Upper lobe of left lung (tissue), 6 donors: Measurements from ENCODE around the gene NUP85. TPM values are rescaled to one million over a fixed set of nuclear protein-coding genes. Genes with fewer than 3 reads are reported as not detected.
"Not testable (repeated sequence)": the region's sequence is repeated elsewhere in the genome, so short reads cannot be mapped to it uniquely, and the experiment has no call there.

Experiments
- ATAC-seq, 2 donors: fragments of 200-7000 bp; cut with Tn5 transposase; one replicate each; pipeline ENCODE4 v1.9.1; 2022; ENCODE audit warnings: mild to moderate bottlenecking in 2 of 2, moderate library complexity in 2 of 2; ENCODE audit not compliant: low FRiP score in 2 of 2
- DNase-seq, 2 donors: peaks; one replicate each; pipeline ENCODE4 v3.0.0-alpha.2; 2019 to 2020
- H3K27ac ChIP-seq, 4 donors: fragments of 200-600 bp; sonication (generic); one replicate each; pipeline ENCODE4 v1.5.1; 2016 to 2019
- H3K27me3 ChIP-seq, 4 donors: fragments of 200-600 bp; sonication (generic); one replicate each; pipeline ENCODE4 v1.5.1; 2017 to 2019
- H3K36me3 ChIP-seq, 4 donors: fragments of 200-600 bp; sonication (generic); one replicate each; pipeline ENCODE4 v1.5.1; 2016 to 2019
- H3K4me1 ChIP-seq, 4 donors: fragments of 200-600 bp; sonication (generic); one replicate each; pipeline ENCODE4 v1.5.1; 2018 to 2019
- H3K4me3 ChIP-seq, 4 donors: fragments of 200-600 bp; sonication (generic); one replicate each; pipeline ENCODE4 v1.5.1; 2017 to 2019; ENCODE audit warnings: mild to moderate bottlenecking in 2 of 4, moderate library complexity in 1 of 4
- H3K9me3 ChIP-seq, 4 donors: fragments of 200-600 bp; sonication (generic); one replicate each; pipeline ENCODE4 v1.5.1; 2018 to 2019
- EP300 ChIP-seq, 4 donors: sonication (generic); formaldehyde crosslinking; IDR thresholded peaks; one replicate each; pipeline ENCODE4 v1.5.1; 2017; ENCODE audit warnings: antibody characterized with exemption in 4 of 4, control low read depth in 2 of 4
- POLR2A ChIP-seq, 4 donors: fragments of 450-650 bp; IDR thresholded peaks; one replicate each; pipeline ENCODE4 v1.5.1; 2016 to 2017; ENCODE audit warnings: antibody characterized with exemption in 4 of 4, mild to moderate bottlenecking in 2 of 4
- POLR2AphosphoS5 ChIP-seq, 2 donors: sonication (generic); formaldehyde crosslinking; IDR thresholded peaks; one replicate each; pipeline ENCODE4 v1.5.1; 2017; ENCODE audit warnings: antibody characterized with exemption in 2 of 2
- WGBS, 2 donors: methylation state at CpG; one replicate each; pipeline ENCODE4 v1.1.5; 2017 to 2018; 5-methylcytosine and 5-hydroxymethylcytosine counted together
- total RNA-seq, 6 donors: library from RNA; depleted of rRNA in 4 of 6; stranded (reverse); fragments of >200 nt in 4 of 6; gene quantifications; one replicate each; pipeline versions ENCODE4 v1.1.0 to v1.2.1, GENCODE V29; 2016 to 2021
- TF ChIP-seq, protein P1 (sequence below), 6 experiments: fragments of 450-650 bp in 4 of 6; fragments of 200-600 bp in 2 of 6; sonication (generic) in 2 of 6; IDR thresholded peaks; one replicate each; pipeline ENCODE4 v1.5.1; 2016 to 2019; ENCODE audit warnings: antibody characterized with exemption in 6 of 6
- donor health status: DM: no; HTN: no; CAD: no; lungs with moderate emphysema.
- donor health status: DM: no; HTN: yes; CAD: no; lungs with severe emphysema.

The NUP85 gene, protein sequence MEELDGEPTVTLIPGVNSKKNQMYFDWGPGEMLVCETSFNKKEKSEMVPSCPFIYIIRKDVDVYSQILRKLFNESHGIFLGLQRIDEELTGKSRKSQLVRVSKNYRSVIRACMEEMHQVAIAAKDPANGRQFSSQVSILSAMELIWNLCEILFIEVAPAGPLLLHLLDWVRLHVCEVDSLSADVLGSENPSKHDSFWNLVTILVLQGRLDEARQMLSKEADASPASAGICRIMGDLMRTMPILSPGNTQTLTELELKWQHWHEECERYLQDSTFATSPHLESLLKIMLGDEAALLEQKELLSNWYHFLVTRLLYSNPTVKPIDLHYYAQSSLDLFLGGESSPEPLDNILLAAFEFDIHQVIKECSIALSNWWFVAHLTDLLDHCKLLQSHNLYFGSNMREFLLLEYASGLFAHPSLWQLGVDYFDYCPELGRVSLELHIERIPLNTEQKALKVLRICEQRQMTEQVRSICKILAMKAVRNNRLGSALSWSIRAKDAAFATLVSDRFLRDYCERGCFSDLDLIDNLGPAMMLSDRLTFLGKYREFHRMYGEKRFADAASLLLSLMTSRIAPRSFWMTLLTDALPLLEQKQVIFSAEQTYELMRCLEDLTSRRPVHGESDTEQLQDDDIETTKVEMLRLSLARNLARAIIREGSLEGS
- 10 to 100 TPM; 21.7 to 69.1 (median 43.5) TPM for total RNA-seq

DNA sequence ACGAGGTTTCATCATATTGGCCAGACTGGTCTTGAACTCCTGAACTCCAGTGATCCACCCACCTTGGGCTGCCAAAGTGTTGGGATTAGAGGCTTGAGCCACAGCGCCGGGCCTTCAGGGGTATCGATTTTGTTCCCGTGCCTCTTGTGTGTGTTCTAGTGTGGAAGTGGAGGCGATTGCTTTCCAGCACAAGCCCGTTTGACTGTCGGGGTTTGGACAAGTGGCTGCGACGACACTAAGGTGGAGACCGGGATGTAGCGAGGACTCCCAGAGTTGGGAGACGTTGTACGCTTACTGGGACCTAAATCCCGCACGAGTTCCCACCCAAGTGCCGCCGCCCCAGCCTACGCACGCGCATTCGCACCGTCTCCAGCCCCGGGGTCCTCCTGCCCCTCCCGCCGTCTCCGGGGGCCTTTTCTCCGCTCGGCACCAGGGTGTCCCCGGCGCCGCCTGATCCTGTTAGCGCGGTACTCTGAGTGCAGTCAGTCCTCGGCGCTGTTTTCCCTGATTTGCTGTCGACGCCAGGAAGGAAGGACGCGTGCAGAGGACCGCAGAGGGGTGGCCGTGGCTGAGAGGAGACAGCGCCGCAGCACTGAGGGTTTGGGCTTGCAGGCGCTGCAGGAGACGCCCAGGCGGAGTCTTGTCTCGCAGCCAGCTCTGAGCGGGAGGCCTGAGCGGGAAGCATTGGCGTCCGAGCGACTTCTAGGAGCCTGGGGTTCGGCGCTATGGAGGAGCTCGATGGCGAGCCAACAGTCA, at the start of gene NUP85:
Gene NUP85, plus strand, starts transcription at position 643 of the 756 bp plus-strand sequence. Its CDS starts 83 bp downstream, at position 726.
- peak; percentile 93 to 98 for DNase-seq
- no peaks in the 10 kb centered on the region for H3K27me3 ChIP-seq
- 0% methylated on average over 2 to 53 of the region's 57 CpGs for WGBS, 2 donors
- peak within 1 kb of the TSS; percentile 93 to 98 (median 95) for H3K27ac ChIP-seq
- peaks cover 18 to 32% (median 25%) of the 10 kb centered on the region in 4 donors for H3K4me1 ChIP-seq
- peaks cover 0 to 19% (median 10%) of the 10 kb centered on the region in 4 donors for H3K36me3 ChIP-seq
- peak; percentile 98 for ATAC-seq
- H3K9me3 ChIP-seq: no peaks in the 10 kb centered on the region
- TF ChIP-seq POLR2AphosphoS5 (IDR thresholded peaks at IDR 0.05) (peak; percentile 54 to 81), POLR2A (IDR thresholded peaks at IDR 0.05) (peak in 2 of 4 donors; percentile 31 to 81), EP300 (IDR thresholded peaks at IDR 0.05) (no peak)
- TF ChIP-seq, protein P1, sequence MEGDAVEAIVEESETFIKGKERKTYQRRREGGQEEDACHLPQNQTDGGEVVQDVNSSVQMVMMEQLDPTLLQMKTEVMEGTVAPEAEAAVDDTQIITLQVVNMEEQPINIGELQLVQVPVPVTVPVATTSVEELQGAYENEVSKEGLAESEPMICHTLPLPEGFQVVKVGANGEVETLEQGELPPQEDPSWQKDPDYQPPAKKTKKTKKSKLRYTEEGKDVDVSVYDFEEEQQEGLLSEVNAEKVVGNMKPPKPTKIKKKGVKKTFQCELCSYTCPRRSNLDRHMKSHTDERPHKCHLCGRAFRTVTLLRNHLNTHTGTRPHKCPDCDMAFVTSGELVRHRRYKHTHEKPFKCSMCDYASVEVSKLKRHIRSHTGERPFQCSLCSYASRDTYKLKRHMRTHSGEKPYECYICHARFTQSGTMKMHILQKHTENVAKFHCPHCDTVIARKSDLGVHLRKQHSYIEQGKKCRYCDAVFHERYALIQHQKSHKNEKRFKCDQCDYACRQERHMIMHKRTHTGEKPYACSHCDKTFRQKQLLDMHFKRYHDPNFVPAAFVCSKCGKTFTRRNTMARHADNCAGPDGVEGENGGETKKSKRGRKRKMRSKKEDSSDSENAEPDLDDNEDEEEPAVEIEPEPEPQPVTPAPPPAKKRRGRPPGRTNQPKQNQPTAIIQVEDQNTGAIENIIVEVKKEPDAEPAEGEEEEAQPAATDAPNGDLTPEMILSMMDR (IDR thresholded peaks at IDR 0.05): peak in 3 of 6 experiments; percentile 34 to 47 (median 41)
- peak within 1 kb of the TSS; percentile 58 to 84 (median 74) for H3K4me3 ChIP-seq

DNA sequence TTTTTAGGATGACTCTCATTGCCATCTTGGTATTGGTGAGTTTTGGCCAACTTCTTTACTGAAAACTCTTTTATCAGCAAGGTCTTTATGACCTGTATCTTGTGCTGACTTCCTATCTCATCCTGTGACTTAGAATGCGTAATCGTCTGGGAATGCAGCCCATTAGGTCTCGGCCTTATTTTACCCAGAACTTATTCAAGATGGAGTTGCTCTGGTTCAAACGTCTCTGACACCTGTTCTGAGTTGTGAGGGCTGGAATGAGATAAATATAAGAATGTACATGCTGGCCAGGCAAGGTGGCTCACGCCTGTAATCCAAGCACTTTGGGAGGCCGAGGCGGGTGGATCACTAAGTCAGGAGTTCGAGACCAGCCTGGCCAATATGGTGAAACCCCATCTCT, 47.0 kb upstream of the NUP85 start:
- not testable (repeated sequence) for H3K27ac ChIP-seq, H3K4me3 ChIP-seq, DNase-seq, H3K9me3 ChIP-seq, ATAC-seq, H3K27me3 ChIP-seq
- Histone ChIP-seq H3K36me3 (peaks cover 0 to 10% (median under 1%) of the 10 kb centered on the region in 4 donors), H3K4me1 (peaks cover under 1 to 12% (median 5%) of the 10 kb centered on the region in 4 donors)
- WGBS, 2 donors: 89 to 95% methylated on average over 8 of the region's 8 CpGs

DNA sequence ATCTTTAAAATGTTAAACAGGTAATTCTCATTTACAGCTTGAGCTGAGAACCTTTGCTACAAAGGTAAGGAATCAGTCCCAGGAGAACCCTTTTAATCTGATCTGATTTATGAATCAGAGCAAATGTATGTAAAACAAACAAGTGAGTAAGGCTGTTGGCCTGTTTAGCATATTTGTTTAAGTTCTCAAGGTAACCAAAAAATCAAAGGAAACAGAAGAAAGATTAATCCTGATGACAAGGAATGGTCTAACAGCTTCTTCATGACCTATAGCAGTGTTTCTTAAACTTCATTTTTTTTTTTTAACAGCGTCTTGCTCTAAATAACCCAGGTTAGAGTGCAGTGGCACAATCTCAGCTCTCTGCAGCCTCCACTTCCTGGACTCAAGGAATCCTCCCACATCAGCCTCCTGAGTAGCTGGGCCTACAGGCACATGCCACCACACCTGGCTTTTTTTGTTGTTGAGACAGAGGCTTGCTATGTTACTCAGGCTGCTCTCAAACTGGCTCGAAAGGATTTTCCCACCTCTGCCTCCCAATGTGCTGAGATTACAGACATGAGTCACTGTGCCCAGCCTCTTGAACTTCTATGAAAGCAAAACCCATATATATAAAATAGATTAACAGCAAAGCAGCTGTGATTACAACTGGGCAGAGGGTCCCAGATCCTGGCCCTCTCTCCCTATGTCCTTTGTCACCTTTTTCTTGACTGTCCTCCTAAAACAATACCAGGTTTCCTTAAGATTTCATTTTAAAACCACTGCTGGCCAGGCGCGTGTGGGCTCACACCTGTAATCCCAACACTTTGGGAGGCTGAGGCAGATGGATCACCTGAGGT, 46.1 kb upstream of the NUP85 start:
- Histone ChIP-seq H3K4me1 (peaks cover 0 to 7% (median 5%) of the 10 kb centered on the region in 4 donors), H3K36me3 (peaks cover 0 to 17% (median 4%) of the 10 kb centered on the region in 4 donors), H3K27me3 (no peaks in the 10 kb centered on the region), H3K9me3 (no peaks in the 10 kb centered on the region), H3K4me3 (no peak overlapping the region), H3K27ac (no peak overlapping the region)
- WGBS, 2 donors: 86 to 94% methylated on average over 4 of the region's 4 CpGs
- no peak for ATAC-seq
- no peak for TF ChIP-seq POLR2A (IDR thresholded peaks at IDR 0.05)
- no peak for TF ChIP-seq POLR2AphosphoS5 (IDR thresholded peaks at IDR 0.05)
- TF ChIP-seq, protein P1 (IDR thresholded peaks at IDR 0.05): no peak
- no peak for TF ChIP-seq EP300 (IDR thresholded peaks at IDR 0.05)
- no peak for DNase-seq

DNA sequence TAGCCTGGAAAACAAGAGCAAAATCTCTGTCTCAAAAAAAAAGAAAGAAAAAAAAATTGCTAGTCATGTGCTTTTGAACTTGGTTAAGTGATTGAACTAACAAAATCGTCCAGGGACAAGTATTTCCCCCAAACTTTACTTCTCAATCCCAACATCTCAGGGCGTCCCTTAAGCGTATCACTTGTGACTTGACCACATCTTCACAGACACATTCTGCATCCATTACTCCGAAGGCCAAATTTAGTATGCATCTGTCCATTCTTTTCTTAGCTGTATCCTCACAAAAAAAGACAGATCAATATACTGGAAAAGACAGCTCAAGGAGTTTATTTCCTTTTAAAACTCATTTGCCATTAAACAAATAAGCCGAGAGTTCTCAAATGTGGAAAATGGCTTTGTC, 45.3 kb upstream of the NUP85 start:
- Histone ChIP-seq H3K36me3 (peaks cover 0 to 24% (median 8%) of the 10 kb centered on the region in 4 donors), H3K9me3 (no peaks in the 10 kb centered on the region), H3K27me3 (no peaks in the 10 kb centered on the region), H3K27ac (no peak overlapping the region), H3K4me1 (peaks cover 0 to under 1% (median 0%) of the 10 kb centered on the region in 4 donors), H3K4me3 (no peak overlapping the region)
- DNase-seq (no peak), ATAC-seq (no peak)
- TF ChIP-seq, protein P1 (IDR thresholded peaks at IDR 0.05): no peak
- TF ChIP-seq POLR2A (IDR thresholded peaks at IDR 0.05) (no peak), POLR2AphosphoS5 (IDR thresholded peaks at IDR 0.05) (no peak), EP300 (IDR thresholded peaks at IDR 0.05) (no peak)
- 90 to 92% methylated on average over 5 of the region's 5 CpGs for WGBS, 2 donors
